Measurements from ENCODE around the gene ZBTB26. TPM values are rescaled to one million over a fixed set of nuclear protein-coding genes. Genes with fewer than 3 reads are reported as not detected.
A peak's percentile ranks its signal among the peaks of the same experiment; 100 is the strongest.

The ZBTB26 gene
- total and polyA plus RNA-seq, 2 donors (not counting 1 experiment from before 2014, with no cell fraction given), result 4.7 to 16.4 TPM

DNA sequence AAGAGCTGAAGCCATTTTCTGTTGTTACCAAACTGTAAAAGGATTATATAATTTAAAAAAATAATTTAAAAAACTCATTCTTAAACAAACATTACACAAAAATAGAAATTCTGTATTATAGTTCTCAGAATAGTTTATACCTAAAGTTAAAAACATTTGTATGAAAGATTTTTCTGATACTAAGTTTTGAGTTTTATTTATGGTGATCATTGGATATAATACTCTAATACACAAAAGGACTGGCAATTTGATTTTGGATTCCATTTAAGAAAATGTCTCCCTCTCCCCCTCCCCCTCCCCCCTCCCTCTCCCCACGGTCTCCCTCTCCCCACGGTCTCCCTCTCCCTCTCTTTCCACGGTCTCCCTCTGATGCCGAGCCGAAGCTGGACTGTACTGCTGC is 65.2 kb downstream of the ZBTB26 start:
- H3K4me3 Mint-ChIP-seq, result no peak overlapping the region

More for the DNA sequence above, 65.2 kb downstream of the ZBTB26 start:
- Histone ChIP-seq H3K27ac (ENCODE audit: low read length in 2 of 2) (no peak overlapping the region), H2AFZ (ENCODE audit: insufficient read depth, low read depth, low read length, poor library complexity, severe bottlenecking) (no peak overlapping the region), H3K9me3 (ENCODE audit: control extremely low read depth in 1 of 3, control insufficient read depth in 2 of 3, insufficient read depth in 1 of 3, low read length in 2 of 3) (no peaks in the 10 kb centered on the region), H3K36me3 (replicated peaks in 1 of 2; ENCODE audit: control extremely low read depth in 1 of 2, control insufficient read depth in 1 of 2, extremely low read depth in 1 of 2, insufficient read depth in 2 of 2, low read length in 1 of 2) (peaks cover 5 to 25% of the 10 kb centered on the region in 2 experiments), H3K4me1 (ENCODE audit: control insufficient read depth in 2 of 2, insufficient read depth in 2 of 2, low read length in 2 of 2) (no peaks in the 10 kb centered on the region), H3K4me3 (ENCODE audit: control extremely low read depth in 1 of 5, extremely low read depth in 1 of 5, insufficient read depth in 1 of 5, low read depth in 2 of 5, low read length in 4 of 5) (no peak overlapping the region), H3K79me2 (ENCODE audit: control insufficient read depth, insufficient read depth, low read length) (no peaks in the 10 kb centered on the region), H3K9ac (ENCODE audit: low read length) (no peak overlapping the region), H4K20me1 (ENCODE audit: control insufficient read depth, insufficient read depth, low read length, poor library complexity, severe bottlenecking) (no peaks in the 10 kb centered on the region), H3K4me2 (replicated peaks; ENCODE audit: low read depth, low read length, poor library complexity, severe bottlenecking) (no peak overlapping the region), H3K27me3 (replicated peaks in 1 of 4; ENCODE audit: control extremely low read depth in 1 of 4, control insufficient read depth in 3 of 4, insufficient read depth in 4 of 4, low read length in 3 of 4) (no peaks in the 10 kb centered on the region)
- TF ChIP-seq, protein P1, sequence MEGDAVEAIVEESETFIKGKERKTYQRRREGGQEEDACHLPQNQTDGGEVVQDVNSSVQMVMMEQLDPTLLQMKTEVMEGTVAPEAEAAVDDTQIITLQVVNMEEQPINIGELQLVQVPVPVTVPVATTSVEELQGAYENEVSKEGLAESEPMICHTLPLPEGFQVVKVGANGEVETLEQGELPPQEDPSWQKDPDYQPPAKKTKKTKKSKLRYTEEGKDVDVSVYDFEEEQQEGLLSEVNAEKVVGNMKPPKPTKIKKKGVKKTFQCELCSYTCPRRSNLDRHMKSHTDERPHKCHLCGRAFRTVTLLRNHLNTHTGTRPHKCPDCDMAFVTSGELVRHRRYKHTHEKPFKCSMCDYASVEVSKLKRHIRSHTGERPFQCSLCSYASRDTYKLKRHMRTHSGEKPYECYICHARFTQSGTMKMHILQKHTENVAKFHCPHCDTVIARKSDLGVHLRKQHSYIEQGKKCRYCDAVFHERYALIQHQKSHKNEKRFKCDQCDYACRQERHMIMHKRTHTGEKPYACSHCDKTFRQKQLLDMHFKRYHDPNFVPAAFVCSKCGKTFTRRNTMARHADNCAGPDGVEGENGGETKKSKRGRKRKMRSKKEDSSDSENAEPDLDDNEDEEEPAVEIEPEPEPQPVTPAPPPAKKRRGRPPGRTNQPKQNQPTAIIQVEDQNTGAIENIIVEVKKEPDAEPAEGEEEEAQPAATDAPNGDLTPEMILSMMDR (IDR thresholded peaks at IDR 0.05), result no peak
- no peak for TF ChIP-seq EZH2 (IDR thresholded peaks at IDR 0.05; ENCODE audit: borderline replicate concordance, insufficient read depth, low read depth, low read length, poor library complexity, severe bottlenecking)
- WGBS (ENCODE audit: insufficient coverage), result no CpG with 5 or more reads among the region's 5 CpGs
- Mint-ChIP-seq H3K27ac (no peak overlapping the region), H3K9me3 (ENCODE audit: insufficient read depth) (no peaks in the 10 kb centered on the region), H3K27me3 (no peaks in the 10 kb centered on the region), H3K4me1 (no peaks in the 10 kb centered on the region)
- ChIA-PET CTCF (no interaction called here), POLR2A (no interaction called here)
- ATAC-seq (ENCODE audit: low read depth), result no peak
- intact Hi-C loops (cut with micrococcal nuclease), result no loop called here
- no peak for DNase-seq

Small RNA genes lying within 50 kb of the gene (small RNA-seq; reads per million reads assigned to genes)
- not detected for gene RNY1P15 (ENCODE audit: insufficient read length, low read depth, low replicate concordance)
- 4,326 reads per million, percentile 99 among the genes with 10 or more reads in this experiment for gene SNORD90 (ENCODE audit: insufficient read length, low read depth, low replicate concordance)

Other genes with a start within 250 kb of the ZBTB26 start
- gene OR1L4, start 207.5 kb downstream of the ZBTB26 start, total RNA-seq, result not detected in 2 replicates
- not detected in 2 replicates for gene OR1L4, start 207.5 kb downstream of the ZBTB26 start, polyA plus RNA-seq
- gene OR1L6, start 189.2 kb downstream of the ZBTB26 start, total RNA-seq, result not detected in 2 replicates
- gene OR1L6, start 189.2 kb downstream of the ZBTB26 start, polyA plus RNA-seq, result not detected in 2 replicates
- not detected in 2 replicates for gene OR5C1, start 142.6 kb downstream of the ZBTB26 start, total RNA-seq
- gene OR5C1, start 142.6 kb downstream of the ZBTB26 start, polyA plus RNA-seq, result not detected in 2 replicates
- gene OR1K1, start 131.4 kb downstream of the ZBTB26 start, total RNA-seq, result not detected in 2 replicates
- gene OR1K1, start 131.4 kb downstream of the ZBTB26 start, polyA plus RNA-seq, result not detected in 2 replicates
- 15.8 and 19.4 TPM in 2 replicates for gene PDCL, start 102.9 kb downstream of the ZBTB26 start, total RNA-seq
- gene PDCL, start 102.9 kb downstream of the ZBTB26 start, polyA plus RNA-seq, result 2.7 and 4.3 TPM in 2 replicates
- gene RC3H2, start 26.2 kb downstream of the ZBTB26 start, total RNA-seq, result 74.4 and 77.3 TPM in 2 replicates
- gene RC3H2, start 26.2 kb downstream of the ZBTB26 start, polyA plus RNA-seq, result 17.2 and 26.3 TPM in 2 replicates
- gene ZBTB6, start 18.2 kb downstream of the ZBTB26 start, total RNA-seq, result 18.9 and 19.9 TPM in 2 replicates
- 1.1 and 1.3 TPM in 2 replicates for gene ZBTB6, start 18.2 kb downstream of the ZBTB26 start, polyA plus RNA-seq
- gene RABGAP1, start 9.5 kb upstream of the ZBTB26 start, total RNA-seq, result 79.7 and 81.0 TPM in 2 replicates
- gene RABGAP1, start 9.5 kb upstream of the ZBTB26 start, polyA plus RNA-seq, result 13.9 and 17.9 TPM in 2 replicates
- 2.3 and 2.5 TPM in 2 replicates for gene GPR21, start 102.2 kb upstream of the ZBTB26 start, total RNA-seq
- gene GPR21, start 102.2 kb upstream of the ZBTB26 start, polyA plus RNA-seq, result 0.13 TPM in 1 of 2 replicates, not detected in the other